ENCODE measurements around the gene TDRD9. TPM values are rescaled to one million over a fixed set of nuclear protein-coding genes. Genes with fewer than 3 reads are reported as not detected.
A peak's percentile ranks its signal among the peaks of the same experiment; 100 is the strongest.
"Not testable (repeated sequence)": the region's sequence is repeated elsewhere in the genome, so short reads cannot be mapped to it uniquely, and the experiment has no call there.

TDRD9 gene
- total and polyA plus RNA-seq, 2 donors from 2014 or later = 1.6 to 6.6 TPM

- no peaks in the 10 kb centered on the region for H3K27me3 ChIP-seq (ENCODE audit: control insufficient read depth, insufficient read depth, low read length)
- peaks cover 0 to 5% (median 3%) of the 10 kb centered on the region in 3 donors for H3K4me1 ChIP-seq (ENCODE audit: control insufficient read depth in 2 of 3, insufficient read depth in 2 of 3, low read depth in 1 of 3, low read length in 3 of 3)
- intact Hi-C loops (cut with DNase I) = no loop called here
- H3K9me3 ChIP-seq (ENCODE audit: control insufficient read depth in 2 of 3, insufficient read depth in 1 of 3, low read length in 3 of 3) = no peaks in the 10 kb centered on the region
- H3K27ac ChIP-seq (ENCODE audit: low read depth in 2 of 2, low read length in 2 of 2) = no peak overlapping the region
- DNase-seq (no peak), FAIRE-seq (no peak)
- H3K9ac ChIP-seq (ENCODE audit: low read length in 3 of 3) = no peak overlapping the region
- peaks cover 3 to 24% (median 14%) of the 10 kb centered on the region in 3 donors for H3K36me3 ChIP-seq (ENCODE audit: control insufficient read depth in 2 of 3, insufficient read depth in 3 of 3, low read length in 3 of 3)
- H3K4me3 ChIP-seq (ENCODE audit: low read length in 3 of 3) = no peak overlapping the region
- TF ChIP-seq CTCF (IDR thresholded peaks at IDR 0.05; ENCODE audit: borderline replicate concordance, extremely low read depth, insufficient read depth) = no peak
These were observed 11.5 kb upstream of the TDRD9 start for GRCh38 chr14:103916636-103917262.

DNA sequence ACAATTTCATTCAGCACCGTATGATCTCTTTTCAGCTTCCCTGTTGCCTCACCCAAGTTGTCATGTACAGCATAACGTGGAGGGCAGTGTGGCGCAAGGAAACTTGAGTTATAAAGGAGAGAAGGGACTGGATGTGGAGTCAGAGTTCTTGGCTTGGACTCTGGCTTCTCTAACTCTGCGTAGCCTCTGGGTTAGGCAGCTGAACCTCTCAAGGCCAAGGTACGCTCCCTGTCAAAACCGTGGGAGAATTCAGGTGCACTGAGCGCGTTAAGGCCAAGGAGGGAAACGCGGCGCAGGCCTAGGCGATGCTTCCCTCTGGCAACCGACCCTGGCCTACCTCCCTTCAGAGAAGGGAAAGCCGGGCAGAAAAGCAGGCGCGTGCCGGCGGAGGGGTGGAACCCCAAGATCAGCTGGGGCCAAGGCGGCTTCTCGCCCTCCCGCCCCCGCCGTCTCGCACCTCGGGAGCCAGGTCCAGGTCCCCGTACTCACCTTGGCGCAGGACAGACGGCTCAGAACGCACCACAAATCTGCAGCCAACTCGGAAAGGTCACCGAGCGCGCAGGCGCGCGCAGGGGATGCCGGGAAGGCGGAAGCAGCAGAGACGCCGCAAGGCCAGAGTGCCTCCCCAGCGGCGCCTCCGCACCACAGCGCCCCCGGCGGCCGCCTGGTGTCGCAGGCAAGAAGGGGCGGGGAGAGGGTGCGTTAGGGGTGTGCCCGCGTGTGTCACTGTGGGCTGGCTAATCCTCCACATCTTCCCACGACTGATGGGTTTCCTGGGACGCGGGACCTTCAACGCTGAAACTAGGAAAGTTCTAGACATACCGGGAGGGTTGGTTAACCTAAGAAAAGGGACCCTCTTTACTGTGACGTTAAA lies 7.0 kb upstream of the TDRD9 start:
- peak; percentile 94 to 97 (median 95) for DNase-seq
- Histone ChIP-seq H3K9me3 (ENCODE audit: control insufficient read depth in 2 of 3, insufficient read depth in 1 of 3, low read length in 3 of 3) (no peaks in the 10 kb centered on the region), H3K36me3 (ENCODE audit: control insufficient read depth in 2 of 3, insufficient read depth in 3 of 3, low read length in 3 of 3) (peaks cover 0 to 4% (median 0%) of the 10 kb centered on the region in 3 donors), H3K4me1 (ENCODE audit: control insufficient read depth in 2 of 3, insufficient read depth in 2 of 3, low read depth in 1 of 3, low read length in 3 of 3) (peaks cover 0 to 5% (median 3%) of the 10 kb centered on the region in 3 donors), H3K4me3 (ENCODE audit: low read length in 3 of 3) (peak overlapping the region; percentile 95 to 98 (median 97)), H3K9ac (ENCODE audit: low read length in 3 of 3) (peak overlapping the region; percentile 89 to 98 (median 98)), H3K27ac (ENCODE audit: low read depth in 2 of 2, low read length in 2 of 2) (peak overlapping the region; percentile 57 to 68), H3K27me3 (ENCODE audit: control insufficient read depth, insufficient read depth, low read length) (no peaks in the 10 kb centered on the region)
- intact Hi-C loops (cut with DNase I) = no loop called here
- TF ChIP-seq CTCF (IDR thresholded peaks at IDR 0.05; ENCODE audit: borderline replicate concordance, extremely low read depth, insufficient read depth) = peak; percentile 94
- FAIRE-seq = no peak

DNA sequence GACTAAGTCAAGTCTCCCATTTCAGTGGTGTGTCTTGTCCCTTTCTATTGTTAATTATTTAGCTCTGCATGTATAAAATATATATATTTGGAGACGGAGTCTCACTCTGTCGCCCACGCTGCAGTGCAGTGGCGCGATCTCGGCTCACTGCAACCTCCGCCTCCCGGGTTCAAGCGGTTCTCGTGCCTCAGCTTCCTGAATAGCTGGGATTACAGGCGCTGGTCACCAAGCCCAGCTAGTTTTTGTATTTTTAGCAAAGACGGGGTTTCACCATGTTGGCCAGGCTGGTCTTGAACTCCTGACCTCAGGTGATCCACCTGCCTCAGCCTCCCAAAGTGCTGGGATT lies 6.4 kb upstream of the TDRD9 start:
- H3K27me3 ChIP-seq (ENCODE audit: control insufficient read depth, insufficient read depth, low read length); H3K9me3 ChIP-seq (ENCODE audit: control insufficient read depth in 2 of 3, insufficient read depth in 1 of 3, low read length in 3 of 3); H3K36me3 ChIP-seq (ENCODE audit: control insufficient read depth in 2 of 3, insufficient read depth in 3 of 3, low read length in 3 of 3); H3K27ac ChIP-seq (ENCODE audit: low read depth in 2 of 2, low read length in 2 of 2); H3K4me1 ChIP-seq (ENCODE audit: control insufficient read depth in 2 of 3, insufficient read depth in 2 of 3, low read depth in 1 of 3, low read length in 3 of 3); DNase-seq; H3K9ac ChIP-seq (ENCODE audit: low read length in 3 of 3); FAIRE-seq; intact Hi-C loops (cut with DNase I): not testable (repeated sequence)
- peak overlapping the region in 2 of 3 donors; percentile 52 to 95 for H3K4me3 ChIP-seq (ENCODE audit: low read length in 3 of 3)

- Histone ChIP-seq H3K4me3 (ENCODE audit: low read length in 3 of 3) (no peak overlapping the region), H3K9me3 (ENCODE audit: control insufficient read depth in 2 of 3, insufficient read depth in 1 of 3, low read length in 3 of 3) (no peaks in the 10 kb centered on the region), H3K4me1 (ENCODE audit: control insufficient read depth in 2 of 3, insufficient read depth in 2 of 3, low read depth in 1 of 3, low read length in 3 of 3) (peaks cover 0 to 3% (median 2%) of the 10 kb centered on the region in 3 donors), H3K27me3 (ENCODE audit: control insufficient read depth, insufficient read depth, low read length) (no peaks in the 10 kb centered on the region), H3K36me3 (ENCODE audit: control insufficient read depth in 2 of 3, insufficient read depth in 3 of 3, low read length in 3 of 3) (no peaks in the 10 kb centered on the region), H3K9ac (ENCODE audit: low read length in 3 of 3) (no peak overlapping the region), H3K27ac (ENCODE audit: low read depth in 2 of 2, low read length in 2 of 2) (no peak overlapping the region)
- DNase-seq (peak in 4 of 5 donors; percentile 51 to 74 (median 66)), FAIRE-seq (no peak)
- intact Hi-C loops (cut with DNase I) = no loop called here
- no peak for TF ChIP-seq CTCF (IDR thresholded peaks at IDR 0.05; ENCODE audit: borderline replicate concordance, extremely low read depth, insufficient read depth)
These were observed 4.4 kb upstream of the TDRD9 start for GRCh38 chr14:103923863-103924262.
